Measurements from ENCODE around the gene C2CD4D.

The C2CD4D gene

DNA sequence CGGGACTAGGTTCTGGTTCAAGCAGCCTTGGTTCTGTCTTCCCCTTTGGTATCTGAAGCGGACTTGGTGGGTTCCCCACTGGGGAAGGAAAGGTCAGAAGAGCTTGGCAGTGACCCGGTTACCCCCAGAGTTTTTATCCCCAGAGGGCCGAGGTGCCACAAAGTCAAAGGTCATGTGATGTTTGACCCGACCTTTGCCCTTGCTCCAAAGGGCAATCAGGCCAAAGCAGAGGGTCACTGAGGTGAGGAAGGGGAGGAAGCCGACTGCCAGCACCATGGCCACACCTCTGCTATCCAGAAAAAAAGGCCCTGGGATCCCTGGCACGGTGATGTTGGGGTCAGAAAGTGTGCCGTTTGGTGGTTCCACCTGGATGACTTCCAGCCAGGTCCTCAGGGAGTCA lies 38.8 kb downstream of the C2CD4D start:
- Mint-ChIP-seq H3K27ac (no peak overlapping the region), H3K27me3 (ENCODE audit: low read depth) (peaks cover 49% of the 10 kb centered on the region), H3K9me3 (no peaks in the 10 kb centered on the region), H3K36me3 (ENCODE audit: low read depth) (no peaks in the 10 kb centered on the region), H3K4me1 (no peaks in the 10 kb centered on the region), H3K4me3 (no peak overlapping the region)
- TF ChIP-seq, protein P1, sequence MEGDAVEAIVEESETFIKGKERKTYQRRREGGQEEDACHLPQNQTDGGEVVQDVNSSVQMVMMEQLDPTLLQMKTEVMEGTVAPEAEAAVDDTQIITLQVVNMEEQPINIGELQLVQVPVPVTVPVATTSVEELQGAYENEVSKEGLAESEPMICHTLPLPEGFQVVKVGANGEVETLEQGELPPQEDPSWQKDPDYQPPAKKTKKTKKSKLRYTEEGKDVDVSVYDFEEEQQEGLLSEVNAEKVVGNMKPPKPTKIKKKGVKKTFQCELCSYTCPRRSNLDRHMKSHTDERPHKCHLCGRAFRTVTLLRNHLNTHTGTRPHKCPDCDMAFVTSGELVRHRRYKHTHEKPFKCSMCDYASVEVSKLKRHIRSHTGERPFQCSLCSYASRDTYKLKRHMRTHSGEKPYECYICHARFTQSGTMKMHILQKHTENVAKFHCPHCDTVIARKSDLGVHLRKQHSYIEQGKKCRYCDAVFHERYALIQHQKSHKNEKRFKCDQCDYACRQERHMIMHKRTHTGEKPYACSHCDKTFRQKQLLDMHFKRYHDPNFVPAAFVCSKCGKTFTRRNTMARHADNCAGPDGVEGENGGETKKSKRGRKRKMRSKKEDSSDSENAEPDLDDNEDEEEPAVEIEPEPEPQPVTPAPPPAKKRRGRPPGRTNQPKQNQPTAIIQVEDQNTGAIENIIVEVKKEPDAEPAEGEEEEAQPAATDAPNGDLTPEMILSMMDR (IDR thresholded peaks at IDR 0.05; ENCODE audit: unreplicated experiment in 3 of 3) = no peak

GRCh38 chr1:151799179-151800022 lies 40.2 kb downstream of the C2CD4D start:
- TF ChIP-seq, protein P1 (IDR thresholded peaks at IDR 0.05; ENCODE audit: unreplicated experiment in 3 of 3) = no peak
- H3K4me1 Mint-ChIP-seq = no peaks in the 10 kb centered on the region
- H3K27me3 Mint-ChIP-seq (ENCODE audit: low read depth) = peaks cover 44% of the 10 kb centered on the region
- H3K36me3 Mint-ChIP-seq (ENCODE audit: low read depth) = no peaks in the 10 kb centered on the region
- H3K4me3 Mint-ChIP-seq = no peak overlapping the region
- no peak overlapping the region for H3K27ac Mint-ChIP-seq
- H3K9me3 Mint-ChIP-seq = no peaks in the 10 kb centered on the region

DNA sequence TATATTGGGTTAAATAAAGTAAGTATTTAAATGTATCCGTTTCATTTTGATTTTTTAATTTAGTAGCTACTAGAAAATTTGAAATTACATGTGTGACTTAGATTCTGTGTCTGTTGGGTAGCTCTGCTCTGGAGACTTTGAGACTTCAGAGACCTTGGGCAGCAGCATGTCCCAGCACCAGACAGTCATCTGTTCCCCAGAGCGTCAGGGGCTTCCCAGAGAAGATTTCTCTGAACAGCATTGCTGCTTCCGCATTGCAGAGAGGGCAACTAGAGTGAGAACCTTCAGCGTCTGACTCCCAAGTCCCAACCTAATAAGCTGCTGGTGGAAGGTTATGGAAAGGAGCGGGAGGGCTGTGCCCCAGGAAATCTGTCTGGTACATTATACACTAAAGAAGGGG lies 41.0 kb downstream of the C2CD4D start:
- TF ChIP-seq, protein P1 (IDR thresholded peaks at IDR 0.05; ENCODE audit: unreplicated experiment in 3 of 3) = no peak
- H3K4me3 Mint-ChIP-seq = no peak overlapping the region
- H3K27me3 Mint-ChIP-seq (ENCODE audit: low read depth) = peaks cover 39% of the 10 kb centered on the region

DNA sequence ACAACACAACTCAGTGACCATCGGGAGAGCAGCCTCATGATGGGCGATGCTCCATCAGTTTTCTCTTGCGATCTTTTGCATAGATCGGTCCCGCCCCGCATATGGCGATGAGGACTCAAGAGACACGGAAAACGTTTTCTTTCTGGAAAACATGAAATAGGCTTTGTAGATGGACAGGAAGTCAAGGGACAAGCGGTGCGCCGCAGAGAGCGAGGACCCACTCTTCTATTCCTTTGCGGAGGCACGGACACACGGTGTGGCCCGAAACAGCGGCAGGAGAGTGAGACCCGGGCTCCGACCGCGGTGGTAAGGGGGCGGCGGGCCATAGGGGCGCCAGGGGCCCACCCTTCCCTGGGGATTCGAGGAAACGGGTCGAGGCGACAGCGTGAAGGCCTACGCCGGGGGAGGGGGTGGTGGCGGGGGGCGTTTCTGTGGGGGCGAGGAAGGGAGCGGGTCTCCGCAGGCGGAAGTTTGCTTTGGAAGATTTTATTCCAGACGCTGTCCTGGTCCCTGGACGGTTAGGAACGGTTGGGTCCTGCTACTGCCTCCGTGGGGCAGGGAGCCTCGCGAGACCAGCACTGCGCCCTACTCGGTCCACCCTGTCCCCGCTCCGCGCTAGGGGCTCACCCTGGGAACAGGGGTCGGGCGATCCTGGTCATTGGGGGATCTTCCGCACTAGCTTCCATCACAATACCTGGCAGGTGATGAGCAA lies 48.5 kb downstream of the C2CD4D start:
- H3K27me3 Mint-ChIP-seq (ENCODE audit: low read depth) = peaks cover 22% of the 10 kb centered on the region
- H3K4me1 Mint-ChIP-seq = peaks cover 3% of the 10 kb centered on the region

More for the DNA sequence above, 41.0 kb downstream of the C2CD4D start:
- Mint-ChIP-seq H3K27ac (no peak overlapping the region), H3K36me3 (ENCODE audit: low read depth) (no peaks in the 10 kb centered on the region), H3K9me3 (no peaks in the 10 kb centered on the region), H3K4me1 (no peaks in the 10 kb centered on the region)

GRCh38 chr1:151790071-151790939 lies 49.3 kb downstream of the C2CD4D start, which contains the start of gene TDRKH:
Gene TDRKH, minus strand, starts transcription at chr1:151790500. Its CDS starts 7,478 bp downstream, at chr1:151783022.
- Mint-ChIP-seq H3K9me3 (no peaks in the 10 kb centered on the region), H3K27me3 (ENCODE audit: low read depth) (peaks cover 22% of the 10 kb centered on the region), H3K27ac (peak within 1 kb of the TSS in 2 of 3 experiments; percentile 37 to 43), H3K36me3 (ENCODE audit: low read depth) (no peaks in the 10 kb centered on the region), H3K4me3 (peak within 1 kb of the TSS; percentile 85 to 90 (median 89)), H3K4me1 (peaks cover 3% of the 10 kb centered on the region)
- TF ChIP-seq, protein P1 (IDR thresholded peaks at IDR 0.05; ENCODE audit: unreplicated experiment in 3 of 3) = peak in 2 of 3 experiments; percentile 27

More for the DNA sequence above, 48.5 kb downstream of the C2CD4D start:
- Mint-ChIP-seq H3K4me3 (peak overlapping the region; percentile 85 to 90 (median 89)), H3K36me3 (ENCODE audit: low read depth) (no peaks in the 10 kb centered on the region), H3K27ac (peak overlapping the region in 2 of 3 experiments; percentile 37 to 43), H3K9me3 (no peaks in the 10 kb centered on the region)
- TF ChIP-seq, protein P1 (IDR thresholded peaks at IDR 0.05; ENCODE audit: unreplicated experiment in 3 of 3) = no peak

All from nephron (organoid).